GM19025 (cell line): ENCODE results near the gene STX1A.
"Not testable (repeated sequence)": the region's sequence is repeated elsewhere in the genome, so short reads cannot be mapped to it uniquely, and the experiment has no call there.

ENCODE experiments used
- ATAC-seq: cut with Tn5 transposase; IDR thresholded peaks from one replicate; pipeline ENCODE4 v1.9.1; 2021; ENCODE audit warnings: mild to moderate bottlenecking, low read depth, moderate library complexity; ENCODE audit not compliant: unreplicated experiment

The STX1A gene

DNA sequence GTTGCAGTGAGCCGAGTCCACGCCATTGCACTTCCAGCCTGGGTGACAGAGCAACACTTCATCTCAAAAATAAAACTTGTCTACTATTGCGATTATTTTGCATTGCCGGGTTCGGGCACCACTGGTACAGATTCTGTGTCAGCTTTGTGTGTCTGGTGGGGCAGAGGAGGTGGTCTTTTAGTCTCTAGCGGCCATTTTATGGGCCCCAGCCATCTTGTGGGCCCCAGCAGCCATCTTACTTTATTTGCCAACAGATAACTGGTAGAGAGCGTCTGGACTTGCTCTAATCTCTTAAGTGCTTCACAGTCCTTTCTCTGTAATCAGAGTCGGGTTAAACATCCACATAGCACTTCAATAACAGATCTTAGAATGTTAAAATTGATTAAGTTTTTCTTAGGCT, 31.2 kb downstream of the STX1A start:
- no peak for ATAC-seq

DNA sequence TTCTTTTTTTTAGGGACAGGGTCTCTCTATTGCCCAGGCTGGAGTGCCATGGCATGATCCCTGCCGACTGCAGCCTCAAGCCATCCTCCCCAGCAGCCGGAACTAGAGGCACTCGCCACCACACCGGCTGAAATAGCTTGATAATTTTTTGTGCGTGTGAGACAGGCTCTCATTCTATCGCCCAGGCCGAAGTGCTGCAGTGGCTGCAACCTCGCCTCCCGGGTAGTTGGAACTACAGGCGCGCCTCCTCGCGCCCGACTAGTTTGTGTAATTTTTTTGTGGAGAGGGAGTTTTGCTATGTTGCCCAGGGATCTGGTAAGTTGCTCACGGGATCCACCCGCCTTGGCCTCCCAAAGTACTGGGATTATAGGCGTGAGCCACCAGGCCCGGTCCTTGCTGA, 34.2 kb downstream of the STX1A start:
- no peak for ATAC-seq

GRCh38 chr7:73683788-73684693, 35.4 kb downstream of the STX1A start:
- no peak for ATAC-seq

DNA sequence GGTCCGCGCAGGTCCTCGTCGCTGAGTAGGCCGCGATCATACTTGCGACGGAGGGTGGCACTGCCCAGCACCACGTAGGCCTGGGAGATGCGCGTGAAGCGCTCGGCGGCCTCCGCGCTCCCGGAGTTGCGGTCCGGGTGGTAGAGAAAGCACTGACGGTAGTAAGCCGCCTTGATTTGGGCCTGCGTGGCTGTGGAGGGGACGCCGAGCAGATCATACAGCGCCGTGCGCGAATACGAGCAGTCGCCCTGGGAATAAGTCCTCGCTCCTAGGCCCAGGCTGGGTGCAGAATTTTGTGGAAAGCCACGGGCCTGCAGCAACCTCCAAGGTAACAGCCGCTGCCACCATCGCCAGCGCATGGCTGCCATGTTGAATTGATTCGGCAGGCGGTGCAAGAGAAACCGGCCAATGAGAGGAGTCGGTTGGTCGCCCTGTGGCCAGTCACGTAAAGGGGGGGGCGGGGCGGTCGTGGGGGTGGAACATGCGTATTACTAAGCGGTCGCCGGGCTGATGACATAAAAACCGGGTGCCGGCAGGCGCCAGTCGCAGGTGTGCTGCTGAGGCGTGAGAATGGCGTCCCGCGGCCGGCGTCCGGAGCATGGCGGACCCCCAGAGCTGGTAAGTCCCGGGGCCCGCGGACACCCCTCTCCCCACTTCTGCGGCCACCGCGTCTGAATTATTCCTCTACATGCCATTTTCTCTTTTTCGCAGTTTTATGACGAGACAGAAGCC, 36.2 kb downstream of the STX1A start, which contains the start of the genes BUD23 and DNAJC30:
Gene BUD23, plus strand, starts transcription at position 542 of the 732 bp plus-strand sequence. Its CDS starts 29 bp downstream, at position 571.
Gene DNAJC30, minus strand, starts transcription at position 398 of the 732 bp plus-strand sequence. Its CDS starts 30 bp downstream, at position 368.
- peak; percentile 89 for ATAC-seq

- ATAC-seq: no peak
Measured at GRCh38 chr7:73682745-73683055, 36.8 kb downstream of the STX1A start.

DNA sequence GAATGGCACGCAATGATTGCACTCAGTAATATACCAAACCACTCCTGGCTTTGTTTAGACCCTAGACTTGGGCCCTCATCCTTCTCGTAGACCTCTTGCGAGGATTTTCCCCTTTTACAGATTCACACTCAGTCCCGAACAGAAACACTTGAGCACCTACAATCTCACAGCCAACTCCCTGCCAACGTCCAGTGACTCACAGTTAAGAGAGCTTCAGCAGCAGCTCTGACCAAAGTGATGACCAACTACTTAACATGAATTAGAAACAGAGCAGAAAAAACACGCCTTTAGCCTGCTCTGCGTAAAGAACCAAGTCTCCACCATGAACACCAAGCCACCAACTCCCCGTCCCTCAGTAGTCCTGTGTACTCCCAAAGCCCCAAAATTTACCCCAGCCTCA, 38.4 kb downstream of the STX1A start:
- ATAC-seq: no peak

DNA sequence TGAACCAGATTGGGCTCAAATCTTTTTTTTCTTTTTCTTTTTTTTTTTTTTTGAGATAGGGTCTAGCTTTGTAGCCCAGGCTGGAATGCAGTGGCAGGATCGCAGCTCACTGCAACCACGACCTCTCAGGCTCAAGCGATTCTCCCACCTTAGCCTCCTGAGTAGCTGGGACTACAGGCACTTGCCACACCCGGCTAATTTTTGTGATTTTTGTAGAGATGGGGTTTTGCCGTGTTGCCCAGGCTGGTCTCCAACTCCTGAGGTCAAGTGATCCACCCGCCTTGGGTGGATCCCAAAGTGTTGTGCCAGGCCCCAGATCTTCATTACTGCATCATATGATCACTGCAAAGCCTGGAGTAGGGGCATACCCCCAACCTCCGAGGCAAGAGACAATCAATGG, 39.0 kb downstream of the STX1A start:
- no peak for ATAC-seq

- ATAC-seq: no peak
Measured at GRCh38 chr7:73679709-73680108, 39.8 kb downstream of the STX1A start.

GRCh38 chr7:73678862-73679261, 40.6 kb downstream of the STX1A start:
- no peak for ATAC-seq

GRCh38 chr7:73676062-73676461, 43.4 kb downstream of the STX1A start:
- ATAC-seq: not testable (repeated sequence)

DNA sequence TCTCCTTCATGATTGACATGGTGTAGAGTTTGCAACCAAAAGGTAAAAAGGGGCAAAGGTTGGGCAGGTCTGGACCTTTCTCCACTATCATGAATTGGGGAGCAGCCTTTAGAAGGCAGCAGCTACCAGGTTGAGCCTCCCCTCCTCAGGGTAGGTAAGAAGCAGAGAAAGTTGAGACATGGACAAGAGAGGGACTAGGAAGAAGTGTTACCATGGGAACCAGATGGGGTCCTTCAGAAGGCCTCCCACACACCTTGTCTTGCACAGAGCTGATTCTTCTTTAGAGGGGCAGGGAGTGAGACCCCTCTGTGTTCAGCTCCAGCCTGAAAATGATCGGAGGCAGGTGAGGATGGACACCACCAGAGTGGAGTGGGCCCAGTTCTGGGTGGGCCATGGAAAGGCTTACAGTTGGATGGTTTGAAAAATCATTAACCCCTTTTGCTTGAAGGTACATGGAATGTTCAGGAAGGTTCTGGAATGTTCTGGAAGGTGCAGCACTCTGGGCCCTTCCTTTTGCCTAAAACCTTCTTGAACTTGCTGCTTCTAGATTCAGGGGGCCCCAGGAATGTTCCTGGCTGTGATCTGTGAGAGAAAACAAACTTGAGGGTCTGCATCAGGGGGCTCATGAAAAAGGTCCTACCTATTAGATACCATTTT, 44.9 kb downstream of the STX1A start:
- ATAC-seq: no peak

GRCh38 chr7:73671857-73672445, 47.5 kb downstream of the STX1A start:
- no peak for ATAC-seq

- no peak for ATAC-seq
Measured at GRCh38 chr7:73671322-73671661, 48.2 kb downstream of the STX1A start.

DNA sequence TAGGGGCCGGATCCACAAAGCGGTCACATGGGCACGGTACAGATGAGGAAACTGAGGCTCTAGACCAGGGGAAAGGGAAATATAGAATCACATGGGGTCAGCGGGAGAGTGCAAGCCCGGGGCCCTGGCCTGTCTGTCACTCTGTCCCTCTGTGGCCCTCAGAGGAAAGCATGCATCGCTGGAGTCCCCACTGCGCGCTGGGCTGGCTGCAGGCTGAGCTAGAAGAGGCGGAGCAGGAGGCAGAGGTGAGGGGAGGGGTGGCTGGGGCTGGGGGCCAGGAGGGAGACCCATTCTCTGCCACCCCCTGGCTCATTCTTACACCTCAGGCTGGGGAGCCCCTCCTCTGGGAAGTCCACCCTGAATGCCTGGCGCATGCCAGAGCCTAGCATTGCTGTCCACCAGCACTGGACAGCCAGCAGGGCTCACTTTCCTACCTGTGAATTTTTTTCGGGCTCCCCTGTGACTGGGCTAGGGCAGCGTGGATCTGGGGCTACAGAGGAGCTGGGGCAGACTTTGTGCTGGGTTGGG, 49.5 kb downstream of the STX1A start:
- ATAC-seq: no peak

GRCh38 chr7:73669288-73669701, 50.2 kb downstream of the STX1A start:
- ATAC-seq: no peak

DNA sequence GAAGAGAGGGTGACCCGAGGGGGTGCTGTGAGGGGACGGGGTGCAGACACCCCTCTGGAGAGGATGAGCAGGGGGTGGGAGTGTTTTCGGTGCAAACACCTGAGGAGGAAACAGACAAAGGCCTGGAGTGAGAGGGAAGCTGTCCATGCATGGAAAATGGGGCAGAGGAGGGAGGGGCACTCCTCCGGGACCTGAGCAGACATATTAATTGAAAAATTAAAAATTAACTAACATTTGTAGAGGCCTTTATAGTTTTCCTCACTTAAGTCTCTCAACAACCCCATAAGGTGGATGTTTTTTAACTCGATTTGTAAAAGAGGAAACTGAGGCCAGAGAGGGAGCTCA, 50.6 kb downstream of the STX1A start:
- ATAC-seq: no peak

DNA sequence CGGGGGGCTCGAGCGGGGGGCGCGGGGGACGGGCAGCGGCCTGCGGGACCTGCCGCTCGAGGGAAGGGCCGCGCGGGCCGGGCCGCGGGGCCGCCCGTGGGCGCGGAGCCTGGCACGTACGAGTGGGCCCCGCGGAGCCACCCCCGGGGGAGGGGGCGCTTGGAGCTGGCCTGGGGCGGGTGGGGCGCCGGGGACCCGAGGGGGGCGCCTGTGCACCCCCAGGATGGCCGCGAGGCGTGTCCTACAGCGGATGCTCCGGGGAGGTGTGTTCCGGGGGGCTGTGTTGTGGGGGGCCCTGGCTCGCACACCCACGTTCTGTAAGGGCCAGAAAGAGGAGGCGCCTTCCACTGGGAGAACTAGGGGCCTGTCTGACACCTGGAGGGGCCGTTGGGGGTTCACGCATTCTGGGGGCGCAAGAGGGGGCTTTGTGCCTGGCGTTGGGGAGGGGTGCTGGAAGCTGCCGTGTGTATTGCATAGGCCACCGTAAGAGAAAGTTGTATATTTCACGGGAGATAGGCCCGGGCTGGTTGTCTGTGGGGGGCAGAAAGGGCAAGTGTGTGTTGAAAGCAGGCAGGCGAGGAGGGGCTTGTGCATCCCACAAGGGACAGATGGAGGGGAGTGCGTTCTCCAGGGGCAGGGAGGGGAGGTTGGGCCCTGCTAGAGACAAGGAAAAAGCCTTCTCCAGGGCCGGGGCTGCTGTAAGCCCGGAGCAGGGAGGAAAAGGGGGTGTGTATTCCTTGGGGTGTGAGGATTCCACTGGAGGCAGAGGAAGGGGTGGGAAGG, 51.2 kb downstream of the STX1A start:
- ATAC-seq: no peak

- ATAC-seq: peak; percentile 97
Measured at GRCh38 chr7:73667344-73668102, 51.9 kb downstream of the STX1A start, which contains the start of gene VPS37D. VPS37D (plus strand) TSS chr7:73667831; CDS start chr7:73667959, 128 bp downstream.

DNA sequence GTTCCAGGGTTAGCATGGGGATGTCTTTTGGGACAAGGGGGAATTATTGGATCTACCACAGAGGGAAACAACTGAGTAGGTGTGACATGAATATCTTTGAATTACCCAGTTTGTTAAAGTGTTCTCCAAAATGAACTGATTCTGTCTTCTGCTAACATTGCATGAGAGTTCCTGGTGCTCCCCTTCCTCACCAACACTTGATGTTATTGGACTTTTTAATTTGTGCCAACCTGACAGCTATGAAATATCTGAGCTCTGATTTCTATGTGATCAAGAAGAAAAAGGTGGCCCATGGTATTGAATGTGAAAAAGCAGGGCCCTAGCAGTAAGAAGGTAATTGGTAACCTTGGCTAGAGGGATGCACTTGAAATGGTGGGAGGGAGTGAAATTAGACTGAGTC, 56.4 kb downstream of the STX1A start:
- ATAC-seq: no peak
